Measurements from ENCODE around the gene TBC1D2. TPM values are rescaled to one million over a fixed set of nuclear protein-coding genes. Genes with fewer than 3 reads are reported as not detected.
A peak's percentile ranks its signal among the peaks of the same experiment; 100 is the strongest.
"Not testable (repeated sequence)": the region's sequence is repeated elsewhere in the genome, so short reads cannot be mapped to it uniquely, and the experiment has no call there.

TBC1D2 gene
- polyA plus RNA-seq, 2 of the 4 experiments (the other 2 are of a cell fraction) = 3.3 to 7.3 TPM

DNA sequence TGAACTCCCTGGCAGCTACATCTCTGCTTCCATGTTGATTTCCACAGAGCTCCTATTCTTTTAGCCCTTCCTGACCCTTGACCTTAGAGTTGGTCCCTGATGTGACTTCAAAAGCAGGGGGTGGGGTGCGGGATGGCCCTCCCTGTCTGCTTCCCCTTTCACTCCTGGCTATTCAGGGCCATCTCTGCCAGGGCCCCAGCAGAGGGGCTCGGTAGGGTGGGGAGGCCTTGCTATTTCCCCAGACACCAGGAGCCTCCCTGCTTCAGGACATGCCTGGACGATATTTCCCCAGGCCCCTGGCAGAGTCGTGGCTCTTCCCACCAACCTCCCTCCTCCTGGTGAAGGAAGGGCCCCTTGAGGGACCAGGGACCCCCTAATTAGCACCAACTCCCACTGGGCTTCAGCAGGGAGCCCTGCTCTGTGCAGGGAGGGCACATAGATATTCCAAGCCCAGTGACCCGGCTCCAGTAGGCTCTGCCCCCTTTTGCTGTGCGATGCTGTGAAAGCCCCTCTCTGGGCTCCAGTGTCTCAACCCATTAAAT lies 80.3 kb downstream of the TBC1D2 start:
- ATAC-seq = no peak
- CTCF ChIA-PET = no interaction called here
- Histone ChIP-seq H3K4me3 (no peak overlapping the region), H3K9me3 (no peaks in the 10 kb centered on the region), H3K4me1 (0 out of 3 replicates have a peak, but pooled peaks cover 3% of the 10 kb centered on the region), H3K27ac (no peak overlapping the region), H3K4me2 (no peak overlapping the region)
- no peak for FAIRE-seq
- DNase-seq (ENCODE audit: low read depth in 1 of 2, low spot score in 1 of 2) = no peak
- 73% methylated on average over 5 of the region's 6 CpGs for WGBS (ENCODE audit: missing lambda C conversion rate)
- TF ChIP-seq KDM1A (IDR thresholded peaks at IDR 0.05; ENCODE audit: low read depth) (no peak), RCOR1 (IDR thresholded peaks at IDR 0.05; ENCODE audit: low read depth, low read length) (no peak), ZFP36 (IDR thresholded peaks at IDR 0.05; ENCODE audit: borderline replicate concordance, partially characterized antibody) (no peak), MAFK (IDR thresholded peaks at IDR 0.05; ENCODE audit: partially characterized antibody) (no peak)
- TF ChIP-seq, protein P1, sequence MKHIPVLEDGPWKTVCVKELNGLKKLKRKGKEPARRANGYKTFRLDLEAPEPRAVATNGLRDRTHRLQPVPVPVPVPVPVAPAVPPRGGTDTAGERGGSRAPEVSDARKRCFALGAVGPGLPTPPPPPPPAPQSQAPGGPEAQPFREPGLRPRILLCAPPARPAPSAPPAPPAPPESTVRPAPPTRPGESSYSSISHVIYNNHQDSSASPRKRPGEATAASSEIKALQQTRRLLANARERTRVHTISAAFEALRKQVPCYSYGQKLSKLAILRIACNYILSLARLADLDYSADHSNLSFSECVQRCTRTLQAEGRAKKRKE (CRISPR knock-in tag; IDR thresholded peaks at IDR 0.05; ENCODE audit: low read depth) = no peak
- POLR2A ChIA-PET = no interaction called here

DNA sequence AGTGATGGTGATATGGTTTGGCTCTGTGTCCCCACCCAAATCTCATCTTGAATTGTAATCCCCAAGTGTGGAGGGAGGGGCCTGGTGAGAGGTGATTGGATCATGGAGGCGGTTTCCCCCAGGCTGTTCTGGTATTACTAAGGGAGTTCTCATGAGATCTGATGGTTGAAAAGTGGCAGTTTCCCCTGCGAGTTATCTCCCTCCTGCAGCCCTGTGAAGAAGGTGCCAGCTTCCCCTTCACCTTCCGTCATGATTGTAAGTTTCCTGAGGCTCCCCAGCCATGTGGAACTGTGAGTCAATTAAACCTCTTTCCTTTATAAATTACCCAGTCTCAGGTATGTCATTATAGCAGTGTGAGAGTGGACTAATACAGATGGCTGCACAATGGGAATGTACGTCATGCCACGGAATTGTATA lies 80.9 kb downstream of the TBC1D2 start:
- H3K4me3 ChIP-seq; POLR2A ChIA-PET; H3K4me2 ChIP-seq; ATAC-seq; H3K9me3 ChIP-seq; H3K4me1 ChIP-seq; H3K27ac ChIP-seq; FAIRE-seq; DNase-seq (ENCODE audit: low read depth in 1 of 2, low spot score in 1 of 2): not testable (repeated sequence)
- 76% methylated on average over 5 of the region's 5 CpGs for WGBS (ENCODE audit: missing lambda C conversion rate)
- CTCF ChIA-PET = interaction anchor here (0.8 to 1.6 kb wide), 3 partner anchors 14 to 89 kb away, joined by 4 to 5 read pairs (median 4); no protein-coding TSS in a partner anchor

GRCh38 chr9:98173181-98173580 lies 82.3 kb downstream of the TBC1D2 start:
- Histone ChIP-seq H3K27ac (no peak overlapping the region), H3K4me2 (no peak overlapping the region), H3K9me3 (no peaks in the 10 kb centered on the region), H3K4me3 (no peak overlapping the region), H3K4me1 (0 out of 3 replicates have a peak, but pooled peaks cover 3% of the 10 kb centered on the region)
- ATAC-seq (no peak), DNase-seq (ENCODE audit: low read depth in 1 of 2, low spot score in 1 of 2) (no peak), FAIRE-seq (no peak)
- CTCF ChIA-PET = interaction anchor here (1.0 to 1.6 kb wide), 4 partner anchors 11 to 99 kb away, joined by 3 to 5 read pairs (median 4); no protein-coding TSS in a partner anchor
- POLR2A ChIA-PET = no interaction called here
- 83% methylated on average over 16 of the region's 16 CpGs for WGBS (ENCODE audit: missing lambda C conversion rate)
- TF ChIP-seq, protein P2, sequence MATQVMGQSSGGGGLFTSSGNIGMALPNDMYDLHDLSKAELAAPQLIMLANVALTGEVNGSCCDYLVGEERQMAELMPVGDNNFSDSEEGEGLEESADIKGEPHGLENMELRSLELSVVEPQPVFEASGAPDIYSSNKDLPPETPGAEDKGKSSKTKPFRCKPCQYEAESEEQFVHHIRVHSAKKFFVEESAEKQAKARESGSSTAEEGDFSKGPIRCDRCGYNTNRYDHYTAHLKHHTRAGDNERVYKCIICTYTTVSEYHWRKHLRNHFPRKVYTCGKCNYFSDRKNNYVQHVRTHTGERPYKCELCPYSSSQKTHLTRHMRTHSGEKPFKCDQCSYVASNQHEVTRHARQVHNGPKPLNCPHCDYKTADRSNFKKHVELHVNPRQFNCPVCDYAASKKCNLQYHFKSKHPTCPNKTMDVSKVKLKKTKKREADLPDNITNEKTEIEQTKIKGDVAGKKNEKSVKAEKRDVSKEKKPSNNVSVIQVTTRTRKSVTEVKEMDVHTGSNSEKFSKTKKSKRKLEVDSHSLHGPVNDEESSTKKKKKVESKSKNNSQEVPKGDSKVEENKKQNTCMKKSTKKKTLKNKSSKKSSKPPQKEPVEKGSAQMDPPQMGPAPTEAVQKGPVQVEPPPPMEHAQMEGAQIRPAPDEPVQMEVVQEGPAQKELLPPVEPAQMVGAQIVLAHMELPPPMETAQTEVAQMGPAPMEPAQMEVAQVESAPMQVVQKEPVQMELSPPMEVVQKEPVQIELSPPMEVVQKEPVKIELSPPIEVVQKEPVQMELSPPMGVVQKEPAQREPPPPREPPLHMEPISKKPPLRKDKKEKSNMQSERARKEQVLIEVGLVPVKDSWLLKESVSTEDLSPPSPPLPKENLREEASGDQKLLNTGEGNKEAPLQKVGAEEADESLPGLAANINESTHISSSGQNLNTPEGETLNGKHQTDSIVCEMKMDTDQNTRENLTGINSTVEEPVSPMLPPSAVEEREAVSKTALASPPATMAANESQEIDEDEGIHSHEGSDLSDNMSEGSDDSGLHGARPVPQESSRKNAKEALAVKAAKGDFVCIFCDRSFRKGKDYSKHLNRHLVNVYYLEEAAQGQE (IDR thresholded peaks at IDR 0.05) = no peak
- TF ChIP-seq EHMT2 (IDR thresholded peaks at IDR 0.05; ENCODE audit: low read depth) (no peak), PBX3 (IDR thresholded peaks at IDR 0.05) (no peak)
- TF ChIP-seq, protein P3, sequence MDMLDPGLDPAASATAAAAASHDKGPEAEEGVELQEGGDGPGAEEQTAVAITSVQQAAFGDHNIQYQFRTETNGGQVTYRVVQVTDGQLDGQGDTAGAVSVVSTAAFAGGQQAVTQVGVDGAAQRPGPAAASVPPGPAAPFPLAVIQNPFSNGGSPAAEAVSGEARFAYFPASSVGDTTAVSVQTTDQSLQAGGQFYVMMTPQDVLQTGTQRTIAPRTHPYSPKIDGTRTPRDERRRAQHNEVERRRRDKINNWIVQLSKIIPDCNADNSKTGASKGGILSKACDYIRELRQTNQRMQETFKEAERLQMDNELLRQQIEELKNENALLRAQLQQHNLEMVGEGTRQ (IDR thresholded peaks at IDR 0.05) = no peak

DNA sequence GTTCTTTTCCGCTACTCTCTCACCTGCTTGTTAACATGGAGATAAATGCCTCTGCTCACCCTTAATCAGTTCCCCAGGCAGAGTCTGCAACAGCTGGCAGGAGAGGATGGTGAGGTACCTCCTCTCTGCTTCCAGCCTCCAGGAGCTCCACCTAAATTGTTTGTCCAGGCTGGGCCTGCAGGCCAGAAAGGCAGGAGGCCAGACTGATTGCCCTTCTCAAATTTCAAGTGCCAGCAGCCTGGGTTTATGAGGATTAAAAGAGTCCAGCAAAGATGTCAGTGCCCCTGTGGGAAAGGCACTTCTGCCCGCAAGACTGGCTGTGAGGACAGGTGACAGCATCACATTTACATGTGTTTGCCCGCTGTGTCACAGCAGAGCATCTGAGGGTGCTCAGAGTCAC lies 82.8 kb downstream of the TBC1D2 start:
- H3K4me2 ChIP-seq = no peak overlapping the region
- ATAC-seq = peak; percentile 14 to 55; a peak in 3 of 6 replicates
- 94% methylated on average over 3 of the region's 3 CpGs for WGBS (ENCODE audit: missing lambda C conversion rate)
- POLR2A ChIA-PET = no interaction called here
- FAIRE-seq = no peak
- TF ChIP-seq, protein P4, sequence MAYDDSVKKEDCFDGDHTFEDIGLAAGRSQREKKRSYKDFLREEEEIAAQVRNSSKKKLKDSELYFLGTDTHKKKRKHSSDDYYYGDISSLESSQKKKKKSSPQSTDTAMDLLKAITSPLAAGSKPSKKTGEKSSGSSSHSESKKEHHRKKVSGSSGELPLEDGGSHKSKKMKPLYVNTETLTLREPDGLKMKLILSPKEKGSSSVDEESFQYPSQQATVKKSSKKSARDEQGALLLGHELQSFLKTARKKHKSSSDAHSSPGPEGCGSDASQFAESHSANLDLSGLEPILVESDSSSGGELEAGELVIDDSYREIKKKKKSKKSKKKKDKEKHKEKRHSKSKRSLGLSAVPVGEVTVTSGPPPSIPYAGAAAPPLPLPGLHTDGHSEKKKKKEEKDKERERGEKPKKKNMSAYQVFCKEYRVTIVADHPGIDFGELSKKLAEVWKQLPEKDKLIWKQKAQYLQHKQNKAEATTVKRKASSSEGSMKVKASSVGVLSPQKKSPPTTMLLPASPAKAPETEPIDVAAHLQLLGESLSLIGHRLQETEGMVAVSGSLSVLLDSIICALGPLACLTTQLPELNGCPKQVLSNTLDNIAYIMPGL (CRISPR knock-in tag; IDR thresholded peaks at IDR 0.05; ENCODE audit: borderline replicate concordance) = no peak
- no peak for TF ChIP-seq NR3C1 (IDR thresholded peaks at IDR 0.05)
- no peak for TF ChIP-seq TFCP2L1 (CRISPR knock-in tag; IDR thresholded peaks at IDR 0.05)
- H3K9me3 ChIP-seq = no peaks in the 10 kb centered on the region
- CTCF ChIA-PET = interaction anchor here (1.1 to 2.1 kb wide), 3 partner anchors 11 to 249 kb away, joined by 4 to 5 read pairs (median 4); partner anchors contain the start of gene TRMO
- H3K4me3 ChIP-seq = no peak overlapping the region
- no peak overlapping the region for H3K27ac ChIP-seq
- 0 out of 3 replicates have a peak, but pooled peaks cover 3% of the 10 kb centered on the region for H3K4me1 ChIP-seq
- peak in 1 of 2 experiments; percentile 10 for DNase-seq (ENCODE audit: low read depth in 1 of 2, low spot score in 1 of 2)

Measured in A549 (cell line).